Measurements from ENCODE around the gene ABCA2.
"Not testable (repeated sequence)": the region's sequence is repeated elsewhere in the genome, so short reads cannot be mapped to it uniquely, and the experiment has no call there.

The ABCA2 gene

GRCh38 chr9:137045294-137046087 is 17.5 kb upstream of the ABCA2 start:
- FAIRE-seq (no peak), DNase-seq (ENCODE audit: low spot score) (no peak)

- DNase-seq (ENCODE audit: low spot score), result peak; percentile 49
- no peak for FAIRE-seq
Observed at GRCh38 chr9:137044502-137045177, 16.6 kb upstream of the ABCA2 start.

GRCh38 chr9:137044037-137044436 is 16.0 kb upstream of the ABCA2 start:
- FAIRE-seq (no peak), DNase-seq (ENCODE audit: low spot score) (no peak)

- FAIRE-seq (no peak), DNase-seq (ENCODE audit: low spot score) (no peak)
Observed at GRCh38 chr9:137042751-137043727, 15.0 kb upstream of the ABCA2 start.

GRCh38 chr9:137041124-137041523 is 13.1 kb upstream of the ABCA2 start:
- FAIRE-seq (no peak), DNase-seq (ENCODE audit: low spot score) (no peak)

GRCh38 chr9:137040568-137040967 is 12.5 kb upstream of the ABCA2 start:
- DNase-seq (ENCODE audit: low spot score) (no peak), FAIRE-seq (no peak)

- no peak for FAIRE-seq
- DNase-seq (ENCODE audit: low spot score), result no peak
Observed at GRCh38 chr9:137039611-137040366, 11.8 kb upstream of the ABCA2 start.

GRCh38 chr9:137038916-137039315 is 10.9 kb upstream of the ABCA2 start:
- DNase-seq (ENCODE audit: low spot score) (no peak), FAIRE-seq (no peak)

- FAIRE-seq (no peak), DNase-seq (ENCODE audit: low spot score) (no peak)
Observed at GRCh38 chr9:137037483-137037882, 9.4 kb upstream of the ABCA2 start.

GRCh38 chr9:137037035-137037434 is 9.0 kb upstream of the ABCA2 start:
- DNase-seq (ENCODE audit: low spot score), result no peak
- FAIRE-seq, result no peak

- no peak for FAIRE-seq
Observed at GRCh38 chr9:137035937-137036336, 7.9 kb upstream of the ABCA2 start.

GRCh38 chr9:137035507-137035834 is 7.4 kb upstream of the ABCA2 start:
- no peak for FAIRE-seq
- DNase-seq (ENCODE audit: low spot score), result no peak

More at GRCh38 chr9:137035937-137036336, 7.9 kb upstream of the ABCA2 start:
- DNase-seq (ENCODE audit: low spot score), result no peak

- FAIRE-seq, result no peak
- peak; percentile 74 for DNase-seq (ENCODE audit: low spot score)
Observed at GRCh38 chr9:137034709-137035506, 6.9 kb upstream of the ABCA2 start.

- FAIRE-seq, result no peak
- no peak for DNase-seq (ENCODE audit: low spot score)
Observed at GRCh38 chr9:137034039-137034708, 6.1 kb upstream of the ABCA2 start.

- FAIRE-seq; DNase-seq (ENCODE audit: low spot score): not testable (repeated sequence)
Observed at GRCh38 chr9:137033481-137033880, 5.4 kb upstream of the ABCA2 start.

GRCh38 chr9:137032858-137033257 is 4.8 kb upstream of the ABCA2 start:
- no peak for FAIRE-seq
- no peak for DNase-seq (ENCODE audit: low spot score)

GRCh38 chr9:137031904-137032640 is 4.0 kb upstream of the ABCA2 start, which contains the start of gene FUT7:
TSS of gene FUT7 (minus strand) at chr9:137032088. CDS start at chr9:137031991, 97 bp downstream.
- DNase-seq (ENCODE audit: low spot score) (no peak), FAIRE-seq (no peak)

Measured in RCC 7860 (cell line).